Measurements from ENCODE around the gene C1QTNF8. TPM values are rescaled to one million over a fixed set of nuclear protein-coding genes. Genes with fewer than 3 reads are reported as not detected.

Gene C1QTNF8
- not detected in 2 replicates for total RNA-seq (2014; rRNA removed; shearing (Covaris generic))
- not detected in 2 replicates for polyA plus RNA-seq (2015; cell fraction: cytosol; rRNA removed)
- not detected in 2 replicates for polyA plus RNA-seq (2015; cell fraction: nucleus; rRNA removed)

- no peak for DNase-seq (ENCODE audit: low read depth, low spot score)
- in situ Hi-C loops (cut with HindIII; ENCODE audit: low pct_unique_long_range_greater_than_20kb, low sequenced_read_pairs), result no loop called here
Observed at GRCh38 chr16:1096169-1097082, at the start of gene C1QTNF8. C1QTNF8 (minus strand) TSS chr16:1096244; CDS start chr16:1094922, 1,322 bp downstream.

GRCh38 chr16:1145383-1146100, 49.5 kb upstream of the C1QTNF8 start:
- in situ Hi-C loops (cut with HindIII; ENCODE audit: low pct_unique_long_range_greater_than_20kb, low sequenced_read_pairs), result no loop called here
- no peak for DNase-seq (ENCODE audit: low read depth, low spot score)

- in situ Hi-C loops (cut with HindIII; ENCODE audit: low pct_unique_long_range_greater_than_20kb, low sequenced_read_pairs), result no loop called here
- DNase-seq (ENCODE audit: low read depth, low spot score), result no peak
Observed at GRCh38 chr16:1144476-1145382, 48.7 kb upstream of the C1QTNF8 start.

GRCh38 chr16:1143761-1144450, 47.9 kb upstream of the C1QTNF8 start:
- DNase-seq (ENCODE audit: low read depth, low spot score), result no peak
- in situ Hi-C loops (cut with HindIII; ENCODE audit: low pct_unique_long_range_greater_than_20kb, low sequenced_read_pairs), result no loop called here

GRCh38 chr16:1142911-1143310, 46.9 kb upstream of the C1QTNF8 start:
- DNase-seq (ENCODE audit: low read depth, low spot score), result no peak
- in situ Hi-C loops (cut with HindIII; ENCODE audit: low pct_unique_long_range_greater_than_20kb, low sequenced_read_pairs), result no loop called here

GRCh38 chr16:1141716-1142115, 45.7 kb upstream of the C1QTNF8 start:
- in situ Hi-C loops (cut with HindIII; ENCODE audit: low pct_unique_long_range_greater_than_20kb, low sequenced_read_pairs), result no loop called here
- DNase-seq (ENCODE audit: low read depth, low spot score), result no peak

- no peak for DNase-seq (ENCODE audit: low read depth, low spot score)
- in situ Hi-C loops (cut with HindIII; ENCODE audit: low pct_unique_long_range_greater_than_20kb, low sequenced_read_pairs), result no loop called here
Observed at GRCh38 chr16:1141191-1141590, 45.1 kb upstream of the C1QTNF8 start.

- DNase-seq (ENCODE audit: low read depth, low spot score), result no peak
- in situ Hi-C loops (cut with HindIII; ENCODE audit: low pct_unique_long_range_greater_than_20kb, low sequenced_read_pairs), result no loop called here
Observed at GRCh38 chr16:1140582-1141162, 44.6 kb upstream of the C1QTNF8 start.

- peak; percentile 97 for DNase-seq (ENCODE audit: low read depth, low spot score)
- in situ Hi-C loops (cut with HindIII; ENCODE audit: low pct_unique_long_range_greater_than_20kb, low sequenced_read_pairs), result no loop called here
Observed at GRCh38 chr16:1137604-1138003, 41.6 kb upstream of the C1QTNF8 start.

- in situ Hi-C loops (cut with HindIII; ENCODE audit: low pct_unique_long_range_greater_than_20kb, low sequenced_read_pairs), result no loop called here
- no peak for DNase-seq (ENCODE audit: low read depth, low spot score)
Observed at GRCh38 chr16:1135459-1135825, 39.4 kb upstream of the C1QTNF8 start.

GRCh38 chr16:1134776-1135458, 38.9 kb upstream of the C1QTNF8 start:
- in situ Hi-C loops (cut with HindIII; ENCODE audit: low pct_unique_long_range_greater_than_20kb, low sequenced_read_pairs), result no loop called here
- no peak for DNase-seq (ENCODE audit: low read depth, low spot score)

- no peak for DNase-seq (ENCODE audit: low read depth, low spot score)
- in situ Hi-C loops (cut with HindIII; ENCODE audit: low pct_unique_long_range_greater_than_20kb, low sequenced_read_pairs), result no loop called here
Observed at GRCh38 chr16:1133810-1134520, 37.9 kb upstream of the C1QTNF8 start.

- in situ Hi-C loops (cut with HindIII; ENCODE audit: low pct_unique_long_range_greater_than_20kb, low sequenced_read_pairs), result no loop called here
- no peak for DNase-seq (ENCODE audit: low read depth, low spot score)
Observed at GRCh38 chr16:1133271-1133670, 37.2 kb upstream of the C1QTNF8 start.

GRCh38 chr16:1132431-1132830, 36.4 kb upstream of the C1QTNF8 start:
- no peak for DNase-seq (ENCODE audit: low read depth, low spot score)
- in situ Hi-C loops (cut with HindIII; ENCODE audit: low pct_unique_long_range_greater_than_20kb, low sequenced_read_pairs), result no loop called here

- in situ Hi-C loops (cut with HindIII; ENCODE audit: low pct_unique_long_range_greater_than_20kb, low sequenced_read_pairs), result no loop called here
- DNase-seq (ENCODE audit: low read depth, low spot score), result no peak
Observed at GRCh38 chr16:1131378-1131994, 35.4 kb upstream of the C1QTNF8 start.

All from SK-MEL-5 (cell line).